Type B pancreatic cell (in vitro differentiated cells): ENCODE results near the gene PABPC1L2B. TPM values are rescaled to one million over a fixed set of nuclear protein-coding genes. Genes with fewer than 3 reads are reported as not detected.
"Not testable (repeated sequence)": the region's sequence is repeated elsewhere in the genome, so short reads cannot be mapped to it uniquely, and the experiment has no call there.

Experiments
- DNase-seq: peaks from one replicate; pipeline ENCODE4 v3.0.0; 2021; ENCODE audit warnings: mixed read lengths; ENCODE audit not compliant: unreplicated experiment; ENCODE audit errors: extremely low spot score
- H3K27ac Mint-ChIP-seq: 2 replicates; pipeline ENCODE4 v1.8.0; 2021; ENCODE audit warnings: mild to moderate bottlenecking, mixed read lengths
- H3K27me3 Mint-ChIP-seq: 2 replicates; pipeline ENCODE4 v1.8.0; 2021; ENCODE audit warnings: mixed read lengths
- H3K36me3 Mint-ChIP-seq: 2 replicates; pipeline ENCODE4 v1.8.0; 2021; ENCODE audit warnings: mixed read lengths
- H3K4me1 Mint-ChIP-seq: one replicate; pipeline ENCODE4 v1.8.0; 2021; ENCODE audit warnings: mixed read lengths; ENCODE audit not compliant: unreplicated experiment
- H3K4me3 Mint-ChIP-seq: 2 replicates; pipeline ENCODE4 v1.8.0; 2021; ENCODE audit warnings: mild to moderate bottlenecking, mixed read lengths
- H3K9me3 Mint-ChIP-seq: 2 replicates; pipeline ENCODE4 v1.8.0; 2021; ENCODE audit warnings: mixed read lengths
- CTCF ChIP-seq: fragments of 200-600 bp; sonication (generic); conservative IDR thresholded peaks from 2 replicates; pipeline ENCODE4 v1.5.0; 2021; ENCODE audit warnings: antibody characterized with exemption, mild to moderate bottlenecking
- long read RNA-seq: library from polyadenylated mRNA; unstranded; transcript quantifications from one replicate; pipeline ENCODE4 v2.0.0, GENCODE V29; 2020
- total RNA-seq: library from RNA; stranded (reverse); gene quantifications from 2 replicates; pipeline ENCODE4 v1.2.1, GENCODE V29; 2021; ENCODE audit warnings: low replicate concordance

The PABPC1L2B gene
- total RNA-seq: 0.17 TPM in 1 of 2 replicates, not detected in the other
- long read RNA-seq: 0 reads

GRCh38 chrX:73002733-73003132 lies at the start of gene PABPC1L2B:
TSS of gene PABPC1L2B (plus strand) at chrX:73002939. CDS start at chrX:73003643, 704 bp downstream.
- not testable (repeated sequence) for H3K27ac Mint-ChIP-seq, H3K4me3 Mint-ChIP-seq, DNase-seq, H3K9me3 Mint-ChIP-seq, H3K4me1 Mint-ChIP-seq, H3K36me3 Mint-ChIP-seq
- H3K27me3 Mint-ChIP-seq: peaks cover 12% of the 10 kb centered on the region

GRCh38 chrX:72959971-72960370 lies 42.8 kb upstream of the PABPC1L2B start:
- not testable (repeated sequence) for H3K4me3 Mint-ChIP-seq, H3K27me3 Mint-ChIP-seq, H3K9me3 Mint-ChIP-seq, DNase-seq, H3K4me1 Mint-ChIP-seq, H3K27ac Mint-ChIP-seq, H3K36me3 Mint-ChIP-seq

- H3K27me3 Mint-ChIP-seq, H3K9me3 Mint-ChIP-seq, DNase-seq, H3K4me1 Mint-ChIP-seq, H3K36me3 Mint-ChIP-seq, H3K27ac Mint-ChIP-seq, H3K4me3 Mint-ChIP-seq: not testable (repeated sequence)
These were observed 30.9 kb upstream of the PABPC1L2B start for GRCh38 chrX:72971859-72972258.

GRCh38 chrX:72974885-72975284 lies 27.9 kb upstream of the PABPC1L2B start:
- not testable (repeated sequence) for DNase-seq, H3K4me1 Mint-ChIP-seq, H3K27ac Mint-ChIP-seq, H3K9me3 Mint-ChIP-seq, H3K4me3 Mint-ChIP-seq, H3K27me3 Mint-ChIP-seq, H3K36me3 Mint-ChIP-seq

GRCh38 chrX:72980894-72981469 lies 21.8 kb upstream of the PABPC1L2B start:
- not testable (repeated sequence) for H3K27ac Mint-ChIP-seq, H3K27me3 Mint-ChIP-seq, H3K4me1 Mint-ChIP-seq, DNase-seq, H3K36me3 Mint-ChIP-seq, H3K9me3 Mint-ChIP-seq, H3K4me3 Mint-ChIP-seq

- not testable (repeated sequence) for H3K4me1 Mint-ChIP-seq, H3K36me3 Mint-ChIP-seq, H3K4me3 Mint-ChIP-seq, H3K27ac Mint-ChIP-seq, DNase-seq, H3K9me3 Mint-ChIP-seq
- peaks cover 16% of the 10 kb centered on the region for H3K27me3 Mint-ChIP-seq
These were observed 1.3 kb downstream of the PABPC1L2B start for GRCh38 chrX:73004032-73004431.

GRCh38 chrX:73021361-73022092 lies 18.8 kb downstream of the PABPC1L2B start:
- Mint-ChIP-seq H3K27me3 (no peaks in the 10 kb centered on the region), H3K27ac (no peak overlapping the region), H3K9me3 (no peaks in the 10 kb centered on the region), H3K4me1 (no peaks in the 10 kb centered on the region), H3K4me3 (no peak overlapping the region), H3K36me3 (no peaks in the 10 kb centered on the region)
- DNase-seq: no peak
- no peak for TF ChIP-seq CTCF

GRCh38 chrX:73022093-73022445 lies 19.3 kb downstream of the PABPC1L2B start:
- H3K36me3 Mint-ChIP-seq, H3K9me3 Mint-ChIP-seq, DNase-seq, H3K4me3 Mint-ChIP-seq, H3K27ac Mint-ChIP-seq, H3K27me3 Mint-ChIP-seq, H3K4me1 Mint-ChIP-seq: not testable (repeated sequence)

- no peaks in the 10 kb centered on the region for H3K27me3 Mint-ChIP-seq
- H3K4me1 Mint-ChIP-seq: no peaks in the 10 kb centered on the region
- H3K27ac Mint-ChIP-seq: no peak overlapping the region
- H3K9me3 Mint-ChIP-seq: no peaks in the 10 kb centered on the region
- no peak for DNase-seq
- H3K4me3 Mint-ChIP-seq: no peak overlapping the region
- H3K36me3 Mint-ChIP-seq: no peaks in the 10 kb centered on the region
- no peak for TF ChIP-seq CTCF
These were observed 26.1 kb downstream of the PABPC1L2B start for GRCh38 chrX:73028876-73029275.

Other genes with a start within 250 kb of the PABPC1L2B start
- gene DMRTC1B, start 226.0 kb upstream of the PABPC1L2B start, total RNA-seq: 1.9 and 2.2 TPM in 2 replicates
- gene FAM236B, start 220.3 kb upstream of the PABPC1L2B start, total RNA-seq: not detected in 2 replicates
- gene FAM236D, start 194.7 kb upstream of the PABPC1L2B start, total RNA-seq: not detected in 2 replicates
- gene FAM236C, start 90.3 kb upstream of the PABPC1L2B start, total RNA-seq: not detected in 2 replicates
- not detected in 2 replicates for gene FAM236A, start 64.7 kb upstream of the PABPC1L2B start, total RNA-seq
- gene DMRTC1, start 59.1 kb upstream of the PABPC1L2B start, total RNA-seq: 0.51 and 1.2 TPM in 2 replicates
- gene PABPC1L2A, start 76.6 kb downstream of the PABPC1L2B start, total RNA-seq: not detected in 2 replicates
- 2.1 and 2.5 TPM in 2 replicates for gene NAP1L2, start 211.9 kb downstream of the PABPC1L2B start, total RNA-seq